GM18517 (cell line): ENCODE data around the gene ACSM2B.
"Not testable (repeated sequence)": the region's sequence is repeated elsewhere in the genome, so short reads cannot be mapped to it uniquely, and the experiment has no call there.

Experiments
- ATAC-seq: cut with Tn5 transposase; IDR thresholded peaks from one replicate; pipeline ENCODE4 v1.9.1; 2021; ENCODE audit warnings: mild to moderate bottlenecking, moderate library complexity; ENCODE audit not compliant: unreplicated experiment

ACSM2B gene

DNA sequence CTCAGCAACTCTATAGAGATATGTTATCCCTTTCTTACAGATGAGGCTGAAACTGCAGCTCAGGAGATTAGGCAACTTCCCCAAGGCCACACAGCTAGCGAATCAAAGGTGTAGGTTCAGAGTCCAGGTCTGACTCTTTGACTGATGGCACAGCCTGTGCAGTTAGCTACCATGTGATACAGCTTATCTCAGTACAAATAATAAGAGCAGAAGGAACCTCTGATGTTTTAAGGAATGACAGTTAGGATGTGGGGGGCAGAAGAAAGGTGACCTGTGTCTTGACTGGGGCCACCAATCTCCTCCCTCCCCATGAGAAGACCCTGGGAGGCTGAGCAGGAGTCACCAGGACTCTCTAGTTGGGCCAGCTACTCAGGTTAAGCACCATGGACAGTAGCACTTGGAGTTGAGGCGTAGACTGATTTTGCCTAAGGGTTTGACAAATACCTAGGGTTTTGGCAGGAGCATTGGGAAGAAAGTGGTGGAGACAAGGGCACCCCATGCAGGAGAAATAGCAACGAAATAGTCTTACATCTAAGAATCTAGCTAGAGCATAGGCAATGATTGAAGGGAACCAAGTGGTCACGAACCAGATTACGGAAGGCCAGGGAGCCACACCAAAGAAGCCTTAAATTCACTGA, 22.8 kb upstream of the ACSM2B start:
- ATAC-seq = no peak

DNA sequence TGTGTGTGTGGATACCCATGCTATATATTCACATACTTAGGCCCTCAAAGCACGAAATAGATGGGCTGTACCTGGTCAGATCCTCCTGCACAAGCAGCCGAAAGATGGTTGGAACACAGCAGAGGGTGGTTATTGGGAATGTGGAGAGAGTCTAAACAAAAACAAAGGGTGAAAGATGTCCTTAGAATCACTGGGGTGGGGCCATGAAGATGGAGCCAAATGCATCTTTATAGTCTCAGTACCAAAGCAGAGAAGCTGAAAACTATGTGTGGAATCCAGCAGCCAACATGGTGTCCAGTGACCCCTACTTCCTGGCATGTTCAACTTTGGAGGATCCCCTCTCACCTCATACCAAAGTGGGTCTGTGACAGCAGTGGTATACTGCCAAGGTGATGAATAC, 19.5 kb upstream of the ACSM2B start:
- ATAC-seq = not testable (repeated sequence)

- not testable (repeated sequence) for ATAC-seq
These were observed 18.9 kb upstream of the ACSM2B start for GRCh38 chr16:20595068-20595467.

DNA sequence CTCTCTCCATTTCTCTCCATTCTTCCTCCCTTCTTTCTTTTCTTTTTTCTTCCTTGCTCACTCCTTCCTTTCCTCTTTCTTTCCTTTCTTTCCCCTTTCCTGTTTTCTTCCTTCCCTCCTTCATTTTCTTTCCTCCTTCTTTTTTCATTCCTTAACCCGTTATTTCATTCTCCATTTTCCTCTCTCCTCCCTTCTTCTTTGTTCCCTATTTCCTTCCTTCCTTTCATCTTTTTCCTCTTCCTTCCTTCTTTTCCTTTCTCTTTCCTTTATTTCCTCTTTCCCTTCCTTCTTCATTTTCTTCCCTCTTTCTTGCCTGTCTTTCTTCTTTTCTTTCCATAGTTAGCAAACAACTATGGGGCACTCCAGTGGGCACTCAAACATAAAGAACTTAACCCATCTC, 16.6 kb upstream of the ACSM2B start:
- ATAC-seq = not testable (repeated sequence)

GRCh38 chr16:20589486-20589885, 13.3 kb upstream of the ACSM2B start:
- ATAC-seq = not testable (repeated sequence)

DNA sequence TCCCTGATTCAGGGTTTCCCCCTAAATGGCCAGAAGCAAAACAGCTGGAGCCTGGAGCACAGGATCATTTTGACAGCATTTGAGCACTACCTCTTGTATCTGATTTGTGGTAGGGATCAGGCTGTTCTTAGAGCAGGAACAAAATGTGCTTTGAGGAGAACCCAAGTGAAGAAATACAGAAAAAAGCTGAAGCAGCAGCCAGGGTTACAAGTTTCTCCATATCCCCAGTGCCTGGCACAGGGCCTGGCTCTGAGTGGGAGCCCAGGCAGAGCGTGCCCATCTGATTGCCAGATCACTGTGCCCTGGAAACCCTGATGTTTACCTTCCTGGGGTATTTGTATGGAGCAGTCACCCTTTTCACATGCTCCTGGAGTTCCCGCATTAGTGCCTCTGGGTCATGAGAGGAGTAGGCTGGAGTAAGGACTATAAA, 11.5 kb upstream of the ACSM2B start:
- ATAC-seq = not testable (repeated sequence)

GRCh38 chr16:20586716-20587115, 10.5 kb upstream of the ACSM2B start:
- not testable (repeated sequence) for ATAC-seq

DNA sequence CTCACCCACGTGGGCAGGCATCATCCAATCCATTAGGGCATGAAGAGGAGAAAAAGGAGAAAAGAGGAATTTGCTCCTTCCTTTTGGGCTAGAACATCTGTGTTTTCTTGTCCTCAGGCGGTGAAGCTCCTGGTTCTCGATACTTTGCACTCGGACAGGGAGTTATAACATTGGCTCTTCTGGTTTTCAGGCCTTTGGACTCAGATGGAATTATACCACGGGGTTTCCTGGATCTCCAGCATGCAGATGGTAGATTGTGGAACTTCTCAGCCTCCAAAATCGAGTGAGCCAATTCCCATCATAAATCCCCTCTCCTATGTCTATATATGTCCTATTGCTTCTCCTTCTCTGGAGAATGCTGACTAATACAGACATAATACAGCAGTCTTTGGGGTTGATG, 9.9 kb upstream of the ACSM2B start:
- not testable (repeated sequence) for ATAC-seq

DNA sequence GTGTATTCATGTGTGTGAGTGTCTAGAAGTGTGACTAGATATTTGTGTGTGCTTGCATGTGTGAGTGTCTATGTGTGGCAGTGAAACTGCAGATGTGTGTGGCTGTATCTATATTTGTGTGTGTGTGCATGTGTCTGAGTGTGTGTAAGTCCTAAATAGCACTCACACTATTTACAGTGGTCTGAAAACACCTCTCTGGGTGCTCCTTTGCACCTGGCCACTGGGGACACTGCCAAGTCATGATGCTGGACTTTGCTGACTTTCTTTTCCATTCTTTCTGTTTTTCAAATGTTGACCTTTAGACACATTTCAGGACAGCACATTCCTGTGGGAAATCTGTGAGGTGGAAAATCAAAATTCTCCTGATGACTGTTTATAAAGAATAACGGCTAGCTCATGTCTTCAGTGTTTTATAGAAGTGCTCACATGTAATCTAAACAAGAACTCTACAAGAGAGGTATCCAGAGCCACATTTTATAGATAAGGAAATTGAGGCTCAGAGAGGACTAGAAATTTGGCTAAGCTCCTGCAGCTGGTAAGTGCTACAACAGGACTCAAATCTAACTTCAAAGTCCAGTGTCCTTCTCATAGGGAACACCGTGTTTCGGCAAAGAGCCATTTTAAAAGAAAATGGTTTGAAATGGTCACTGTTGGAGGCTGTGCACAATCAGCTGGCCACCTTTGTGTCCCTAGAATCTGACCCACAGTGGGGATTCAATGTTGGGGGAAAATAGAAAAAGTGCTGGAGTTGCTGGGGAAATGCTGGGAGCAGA, 4.5 kb upstream of the ACSM2B start:
- ATAC-seq = not testable (repeated sequence)

DNA sequence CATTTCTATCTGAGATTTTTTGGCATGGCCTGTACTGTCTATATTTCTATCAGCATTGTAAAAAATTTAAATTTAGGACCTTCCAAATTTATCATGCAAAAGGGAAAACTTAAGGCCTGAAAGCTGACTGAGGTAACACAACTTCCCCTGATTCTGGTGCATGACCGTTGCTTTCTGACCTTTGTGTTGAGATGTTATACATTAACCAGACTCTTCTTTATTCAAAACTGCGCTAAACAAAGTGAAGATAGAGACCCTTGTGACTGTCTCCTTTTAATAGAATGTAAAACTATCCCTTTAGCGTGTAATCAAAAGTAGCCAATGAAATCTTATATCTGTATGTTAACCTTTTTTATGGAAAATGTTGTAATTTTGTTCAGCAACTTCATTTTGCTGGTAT, 1.9 kb upstream of the ACSM2B start:
- ATAC-seq = not testable (repeated sequence)

GRCh38 chr16:20569117-20569651, 7.0 kb downstream of the ACSM2B start:
- ATAC-seq = not testable (repeated sequence)

GRCh38 chr16:20568404-20568803, 7.8 kb downstream of the ACSM2B start:
- ATAC-seq = no peak

DNA sequence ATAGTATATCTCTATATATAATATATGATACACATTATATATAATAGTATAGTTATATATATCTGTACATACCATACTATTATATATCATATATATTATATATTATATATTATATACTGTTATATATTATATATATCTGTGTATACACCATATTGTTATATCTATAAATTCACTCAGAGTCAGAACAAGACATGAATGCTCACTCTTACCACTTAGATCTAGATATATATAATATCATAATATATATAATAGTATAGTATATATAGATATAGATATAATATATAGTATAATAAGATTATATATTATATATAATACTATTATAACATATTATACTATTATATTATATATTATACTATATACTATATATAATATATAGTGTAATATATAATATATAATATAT, 9.3 kb downstream of the ACSM2B start:
- no peak for ATAC-seq

DNA sequence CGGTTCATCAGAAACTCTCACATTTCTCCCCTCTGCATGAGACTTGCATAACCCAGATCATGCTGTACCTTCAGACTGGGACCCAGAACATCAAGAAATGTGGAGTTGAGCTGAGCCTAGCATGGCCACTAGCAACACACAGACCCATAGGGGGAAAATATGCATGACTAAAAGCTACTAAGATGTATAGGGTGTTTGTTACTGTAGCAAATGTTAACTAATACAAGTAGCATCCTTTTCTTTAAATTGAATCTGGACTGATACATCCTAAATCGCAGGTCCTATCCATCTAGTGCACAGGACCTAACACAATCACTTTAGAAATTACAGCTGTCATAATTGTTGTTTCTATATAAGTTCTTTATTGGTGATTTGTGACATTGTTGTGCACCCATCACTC, 10.8 kb downstream of the ACSM2B start:
- not testable (repeated sequence) for ATAC-seq

GRCh38 chr16:20564218-20564617, 11.9 kb downstream of the ACSM2B start:
- ATAC-seq = not testable (repeated sequence)

DNA sequence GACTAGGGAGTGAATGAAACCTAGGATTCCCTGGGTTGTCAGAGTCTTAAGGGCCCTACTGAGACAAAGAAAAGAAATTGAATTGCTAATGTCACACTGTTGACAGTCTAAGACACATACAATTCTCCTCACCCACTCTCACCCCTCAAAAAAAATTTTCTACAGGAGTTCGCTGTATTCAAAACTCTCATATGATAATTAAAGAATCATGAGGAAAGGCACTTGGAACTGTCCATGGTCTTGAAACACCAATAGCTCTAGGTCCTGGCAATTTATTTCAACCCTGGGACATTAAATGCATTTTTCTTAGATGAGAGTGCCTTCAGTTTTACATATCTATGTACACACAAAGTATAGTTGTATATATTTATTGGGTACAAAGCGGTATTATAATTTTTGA, 20.5 kb downstream of the ACSM2B start:
- ATAC-seq = not testable (repeated sequence)

GRCh38 chr16:20554689-20555088, 21.5 kb downstream of the ACSM2B start:
- not testable (repeated sequence) for ATAC-seq

- ATAC-seq = not testable (repeated sequence)
These were observed 22.7 kb downstream of the ACSM2B start for GRCh38 chr16:20553493-20553892.

DNA sequence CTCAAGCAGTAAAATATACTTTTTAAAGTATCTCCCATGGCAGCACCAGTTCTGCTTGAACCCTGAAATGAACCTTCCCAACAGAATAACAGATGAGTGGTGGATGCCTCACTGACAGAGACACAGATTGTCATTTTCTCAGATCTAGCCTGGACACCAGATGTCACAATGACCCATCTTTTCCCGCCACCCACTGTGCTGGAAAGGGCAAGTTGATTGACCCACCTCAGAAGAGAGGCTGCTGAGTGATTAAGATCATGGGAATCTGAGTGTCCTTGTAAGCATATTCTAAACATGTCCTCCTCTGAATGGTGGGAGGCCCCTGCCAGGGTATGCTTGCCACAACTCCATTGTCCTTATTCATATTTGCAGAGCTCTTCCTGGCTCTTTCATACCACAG, 29.2 kb downstream of the ACSM2B start:
- ATAC-seq = not testable (repeated sequence)

- not testable (repeated sequence) for ATAC-seq
These were observed 29.8 kb downstream of the ACSM2B start for GRCh38 chr16:20546278-20546853.

DNA sequence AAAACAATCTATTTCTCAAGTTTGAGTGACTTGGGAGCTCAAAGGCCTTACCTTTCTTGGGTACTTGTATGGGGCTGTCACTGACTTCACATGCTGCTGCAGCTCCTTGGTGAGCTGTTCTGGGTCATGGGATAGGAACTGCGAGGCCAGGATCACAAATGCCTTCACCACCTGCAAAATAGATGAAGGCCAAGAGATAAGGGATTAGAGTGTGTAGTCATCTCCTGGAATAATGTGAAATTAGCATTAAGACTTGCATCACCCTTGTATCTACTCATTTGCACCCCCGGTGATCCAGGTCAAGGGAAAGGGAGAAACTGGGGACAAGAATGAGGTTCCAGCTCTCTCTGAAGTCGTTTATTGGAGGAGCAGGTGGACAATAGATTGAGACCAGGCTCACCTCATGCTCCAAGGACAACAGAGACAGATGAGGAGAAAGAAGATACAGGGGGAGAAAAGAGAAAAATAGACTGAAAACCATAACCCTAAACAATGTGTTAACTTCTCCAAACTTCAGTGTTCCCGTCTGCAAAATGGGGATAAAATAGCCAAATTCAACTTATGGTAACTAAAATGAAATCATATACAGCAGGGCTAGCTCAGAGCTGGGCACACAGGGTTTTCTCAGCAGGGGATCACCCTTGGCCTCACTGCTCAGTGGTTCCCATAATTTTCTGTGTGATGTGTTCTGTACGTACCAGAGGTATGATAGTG, 35.4 kb downstream of the ACSM2B start:
- ATAC-seq = not testable (repeated sequence)
